Tibial artery (tissue), 4 donors: ENCODE measurements around the gene RBM39.
"Not testable (repeated sequence)": the region's sequence is repeated elsewhere in the genome, so short reads cannot be mapped to it uniquely, and the experiment has no call there.

ENCODE experiments used
- DNase-seq, 2 donors: peaks; one replicate each; pipeline ENCODE4 v3.0.0-alpha.2; 2019
- H3K27ac ChIP-seq, 2 donors: fragments of 200-600 bp; sonication (generic) in 1 of 2; 1 replicate in 1 of 2; 2 replicates in 1 of 2; pipeline ENCODE4 v1.5.1; 2018 to 2019; ENCODE audit warnings: mild to moderate bottlenecking in 1 of 2
- H3K27me3 ChIP-seq, 2 donors: fragments of 200-600 bp; sonication (generic) in 1 of 2; one replicate each; pipeline versions ENCODE4 v1.5.1 to v1.6.0; 2016 to 2019
- H3K36me3 ChIP-seq, 3 donors: fragments of 200-600 bp; sonication (generic) in 2 of 3; one replicate each; pipeline ENCODE4 v1.5.1; 2016 to 2019; ENCODE audit warnings: mild to moderate bottlenecking in 2 of 3
- H3K4me1 ChIP-seq, 4 donors: fragments of 200-600 bp; sonication (generic) in 2 of 4; 1 replicate in 3 of 4; 2 replicates in 1 of 4; pipeline ENCODE4 v1.5.1; 2016 to 2019
- H3K4me3 ChIP-seq, 2 donors: fragments of 200-600 bp; sonication (generic) in 1 of 2; 1 replicate in 1 of 2; 2 replicates in 1 of 2; pipeline ENCODE4 v1.5.1; 2018 to 2019; ENCODE audit warnings: mild to moderate bottlenecking in 2 of 2
- H3K9me3 ChIP-seq, 3 donors: fragments of 200-600 bp; sonication (generic) in 1 of 3; one replicate each; pipeline ENCODE4 v1.5.1; 2016 to 2019
- intact Hi-C: fragments of 100-400 bp; cut with DNase I; formaldehyde crosslinking; loops from one replicate; pipeline ENCODE4 v1.15.0; 2023; ENCODE audit warnings: low total_unique reads
- TF ChIP-seq, protein P1 (sequence below), 2 experiments: fragments of 200-600 bp in 1 of 2; fragments of 450-650 bp in 1 of 2; IDR thresholded peaks; one replicate each; pipeline ENCODE4 v1.5.1; 2017 to 2019; ENCODE audit warnings: antibody characterized with exemption in 2 of 2, mild to moderate bottlenecking in 1 of 2, moderate library complexity in 1 of 2

Gene RBM39

GRCh38 chr20:35720165-35721123 lies 21.6 kb downstream of the RBM39 start:
- intact Hi-C loops = no loop called here
- Histone ChIP-seq H3K27ac (no peak overlapping the region), H3K9me3 (no peaks in the 10 kb centered on the region), H3K27me3 (no peaks in the 10 kb centered on the region), H3K36me3 (peaks cover 100% of the 10 kb centered on the region in 3 donors), H3K4me3 (no peak overlapping the region), H3K4me1 (peaks cover 0 to 11% (median 3%) of the 10 kb centered on the region in 4 donors)
- TF ChIP-seq, protein P1, sequence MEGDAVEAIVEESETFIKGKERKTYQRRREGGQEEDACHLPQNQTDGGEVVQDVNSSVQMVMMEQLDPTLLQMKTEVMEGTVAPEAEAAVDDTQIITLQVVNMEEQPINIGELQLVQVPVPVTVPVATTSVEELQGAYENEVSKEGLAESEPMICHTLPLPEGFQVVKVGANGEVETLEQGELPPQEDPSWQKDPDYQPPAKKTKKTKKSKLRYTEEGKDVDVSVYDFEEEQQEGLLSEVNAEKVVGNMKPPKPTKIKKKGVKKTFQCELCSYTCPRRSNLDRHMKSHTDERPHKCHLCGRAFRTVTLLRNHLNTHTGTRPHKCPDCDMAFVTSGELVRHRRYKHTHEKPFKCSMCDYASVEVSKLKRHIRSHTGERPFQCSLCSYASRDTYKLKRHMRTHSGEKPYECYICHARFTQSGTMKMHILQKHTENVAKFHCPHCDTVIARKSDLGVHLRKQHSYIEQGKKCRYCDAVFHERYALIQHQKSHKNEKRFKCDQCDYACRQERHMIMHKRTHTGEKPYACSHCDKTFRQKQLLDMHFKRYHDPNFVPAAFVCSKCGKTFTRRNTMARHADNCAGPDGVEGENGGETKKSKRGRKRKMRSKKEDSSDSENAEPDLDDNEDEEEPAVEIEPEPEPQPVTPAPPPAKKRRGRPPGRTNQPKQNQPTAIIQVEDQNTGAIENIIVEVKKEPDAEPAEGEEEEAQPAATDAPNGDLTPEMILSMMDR (IDR thresholded peaks at IDR 0.05) = no peak
- DNase-seq = no peak

DNA sequence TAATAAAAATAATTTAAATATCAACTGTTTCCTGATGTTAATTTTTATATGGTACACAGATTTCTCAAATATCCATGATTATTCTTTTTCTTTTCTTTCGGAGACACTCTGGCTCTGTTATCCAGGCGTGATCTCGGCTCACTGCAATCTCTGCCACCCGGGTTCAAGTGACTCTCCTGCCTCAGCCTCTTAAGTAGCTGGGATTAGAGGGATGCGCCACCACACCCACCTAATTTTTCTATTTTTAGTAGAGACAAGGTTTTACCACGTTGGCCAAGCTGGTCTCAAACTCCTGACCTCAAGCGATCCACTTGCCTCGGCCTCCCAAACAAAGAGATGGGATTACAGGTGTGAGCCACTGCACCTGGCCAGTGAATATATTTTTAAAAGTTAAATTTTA lies 22.3 kb downstream of the RBM39 start:
- TF ChIP-seq, protein P1 (IDR thresholded peaks at IDR 0.05) = no peak
- Histone ChIP-seq H3K36me3 (peaks cover 100% of the 10 kb centered on the region in 3 donors), H3K9me3 (no peaks in the 10 kb centered on the region), H3K27ac (no peak overlapping the region), H3K4me3 (no peak overlapping the region), H3K27me3 (no peaks in the 10 kb centered on the region), H3K4me1 (peaks cover 0 to 11% (median 3%) of the 10 kb centered on the region in 4 donors)
- DNase-seq = no peak
- intact Hi-C loops = no loop called here

- intact Hi-C loops = no loop called here
- no peaks in the 10 kb centered on the region for H3K9me3 ChIP-seq
- no peak overlapping the region for H3K27ac ChIP-seq
- no peak for DNase-seq
- H3K27me3 ChIP-seq = no peaks in the 10 kb centered on the region
- peaks cover 0 to 11% (median 3%) of the 10 kb centered on the region in 4 donors for H3K4me1 ChIP-seq
- TF ChIP-seq, protein P1 (IDR thresholded peaks at IDR 0.05) = no peak
- no peak overlapping the region for H3K4me3 ChIP-seq
- peaks cover 100% of the 10 kb centered on the region in 3 donors for H3K36me3 ChIP-seq
Measured at GRCh38 chr20:35718972-35719635, 23.0 kb downstream of the RBM39 start.

DNA sequence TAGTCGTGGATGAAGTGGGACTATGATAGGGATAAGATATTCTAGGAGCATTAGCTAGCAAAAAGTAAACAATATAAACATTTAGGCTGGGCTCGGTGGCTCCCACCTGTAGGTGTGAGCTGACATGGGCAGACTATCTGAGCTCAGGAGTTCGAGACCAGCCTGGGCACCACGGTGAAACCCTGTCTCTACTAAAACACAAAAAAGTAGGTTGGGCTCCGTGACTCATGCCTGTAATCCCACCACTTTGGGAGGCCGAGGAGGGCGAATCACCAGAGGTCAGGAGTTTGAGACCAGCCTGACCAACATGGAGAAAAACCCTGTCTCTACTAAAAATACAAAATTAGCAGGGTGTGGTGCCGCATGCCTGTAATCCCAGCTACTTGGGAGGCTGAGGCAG lies 23.7 kb downstream of the RBM39 start:
- peaks cover 98 to 100% (median 99%) of the 10 kb centered on the region in 3 donors for H3K36me3 ChIP-seq
- intact Hi-C loops, DNase-seq, H3K4me3 ChIP-seq, H3K27me3 ChIP-seq, H3K27ac ChIP-seq, H3K9me3 ChIP-seq: not testable (repeated sequence)
- H3K4me1 ChIP-seq = peaks cover 0 to 11% (median 2%) of the 10 kb centered on the region in 4 donors

GRCh38 chr20:35716330-35716729 lies 25.7 kb downstream of the RBM39 start:
- H3K4me3 ChIP-seq = no peak overlapping the region
- no peak overlapping the region for H3K27ac ChIP-seq
- DNase-seq = no peak
- TF ChIP-seq, protein P1 (IDR thresholded peaks at IDR 0.05) = no peak
- H3K4me1 ChIP-seq = peaks cover 0 to 10% (median 4%) of the 10 kb centered on the region in 4 donors
- no peaks in the 10 kb centered on the region for H3K9me3 ChIP-seq
- no peaks in the 10 kb centered on the region for H3K27me3 ChIP-seq
- peaks cover 98 to 100% (median 99%) of the 10 kb centered on the region in 3 donors for H3K36me3 ChIP-seq
- intact Hi-C loops = no loop called here

DNA sequence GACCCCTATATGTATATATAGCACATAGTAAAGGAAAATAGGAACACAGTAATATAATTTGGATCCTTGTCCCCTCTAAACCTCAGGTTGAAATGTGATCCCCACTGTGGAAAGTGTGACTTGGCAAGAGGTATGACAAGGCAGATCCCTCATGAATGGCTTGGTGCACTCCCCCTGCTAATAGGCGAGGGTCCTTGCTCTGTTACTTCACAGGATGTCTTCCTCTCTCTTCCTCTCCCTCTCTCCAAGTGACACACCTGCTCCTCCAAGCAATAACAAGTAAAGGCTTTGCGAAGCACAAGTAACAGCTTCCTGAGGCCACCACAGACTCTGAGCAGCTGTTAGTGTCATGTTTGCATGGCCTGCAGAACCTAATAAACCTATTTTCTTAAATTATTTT lies 26.4 kb downstream of the RBM39 start:
- Histone ChIP-seq H3K9me3 (no peaks in the 10 kb centered on the region), H3K27ac (no peak overlapping the region), H3K36me3 (peaks cover 92 to 98% (median 98%) of the 10 kb centered on the region in 3 donors), H3K27me3 (no peaks in the 10 kb centered on the region), H3K4me1 (peaks cover 0 to 12% (median 5%) of the 10 kb centered on the region in 4 donors), H3K4me3 (no peak overlapping the region)
- TF ChIP-seq, protein P1 (IDR thresholded peaks at IDR 0.05) = no peak
- intact Hi-C loops = no loop called here
- no peak for DNase-seq
